Mesenchymal stem cell (in vitro differentiated cells and primary cell): ENCODE measurements around the gene FRMD4A.

ENCODE experiments used
- DNase-seq: peaks from one replicate; pipeline ENCODE4 v3.0.0-alpha.2; 2013
- H2AFZ ChIP-seq: one replicate; pipeline ENCODE4 v1.6.1; 2013; ENCODE audit warnings: low read depth, mild to moderate bottlenecking, control low read depth, inconsistent platforms, low read length, moderate library complexity
- H2AK5ac ChIP-seq: 2 replicates; pipeline ENCODE4 v1.6.1; 2013; ENCODE audit warnings: low read length, moderate library complexity, mild to moderate bottlenecking, inconsistent platforms; ENCODE audit not compliant: severe bottlenecking
- H2BK120ac ChIP-seq: one replicate; pipeline ENCODE4 v1.6.1; 2013; ENCODE audit warnings: low read depth, mild to moderate bottlenecking, inconsistent platforms, low read length, moderate library complexity
- H2BK12ac ChIP-seq, 2 experiments: one replicate each; pipeline ENCODE4 v1.6.1; 2013; ENCODE audit warnings: inconsistent platforms in 2 of 2, low read length in 2 of 2, mild to moderate bottlenecking in 2 of 2, moderate library complexity in 2 of 2, control low read depth in 1 of 2
- H2BK15ac ChIP-seq: one replicate; pipeline ENCODE4 v1.6.1; 2013; ENCODE audit warnings: mild to moderate bottlenecking, low read depth, inconsistent platforms; ENCODE audit not compliant: poor library complexity, severe bottlenecking
- H2BK5ac ChIP-seq: 2 replicates; pipeline ENCODE4 v1.6.1; 2013; ENCODE audit warnings: low read depth, mild to moderate bottlenecking, low read length, control low read depth, inconsistent platforms; ENCODE audit not compliant: poor library complexity, severe bottlenecking
- H3K14ac ChIP-seq, 2 experiments: one replicate each; pipeline ENCODE4 v1.6.1; 2013; ENCODE audit warnings: inconsistent platforms in 2 of 2, low read length in 2 of 2, control low read depth in 1 of 2, mild to moderate bottlenecking in 1 of 2, moderate library complexity in 1 of 2
- H3K18ac ChIP-seq, 2 experiments: one replicate each; pipeline ENCODE4 v1.6.1; 2013; ENCODE audit warnings: inconsistent platforms in 2 of 2, low read length in 2 of 2, control low read depth in 1 of 2, low read depth in 1 of 2, mild to moderate bottlenecking in 1 of 2
- H3K23ac ChIP-seq, 2 experiments: one replicate each; pipeline ENCODE4 v1.6.1; 2013; ENCODE audit warnings: inconsistent platforms in 2 of 2, low read length in 2 of 2, mild to moderate bottlenecking in 2 of 2, moderate library complexity in 2 of 2, control low read depth in 1 of 2
- H3K27ac ChIP-seq: 2 replicates; pipeline ENCODE4 v1.5.1; 2013; ENCODE audit warnings: mild to moderate bottlenecking, moderate library complexity, low read length, control low read depth, inconsistent platforms; ENCODE audit not compliant: poor library complexity, severe bottlenecking
- H3K27me3 ChIP-seq, 2 experiments: 2 replicates each; pipeline versions ENCODE4 v1.6.1 to v1.7.0; 2013; ENCODE audit warnings: low read length in 2 of 2, mild to moderate bottlenecking in 2 of 2, moderate library complexity in 2 of 2, control low read depth in 1 of 2, inconsistent platforms in 1 of 2; ENCODE audit not compliant: control insufficient read depth in 1 of 2, insufficient read depth in 1 of 2
- H3K36me3 ChIP-seq, 2 experiments: 2 replicates each; pipeline versions ENCODE4 v1.6.1 to v1.7.0; 2013; ENCODE audit warnings: low read length in 2 of 2, control low read depth in 1 of 2, inconsistent platforms in 1 of 2, low read depth in 1 of 2, mild to moderate bottlenecking in 1 of 2; ENCODE audit not compliant: insufficient read depth in 2 of 2, control insufficient read depth in 1 of 2
- H3K4ac ChIP-seq, 2 experiments: one replicate each; pipeline ENCODE4 v1.6.1; 2013; ENCODE audit warnings: inconsistent platforms in 2 of 2, low read length in 2 of 2, mild to moderate bottlenecking in 2 of 2, moderate library complexity in 2 of 2, control low read depth in 1 of 2, low read depth in 1 of 2
- H3K4me1 ChIP-seq: 2 replicates; pipeline ENCODE4 v1.6.1; 2013; ENCODE audit warnings: low read depth, low read length, control low read depth; ENCODE audit not compliant: control insufficient read depth, insufficient read depth
- H3K4me2 ChIP-seq: 2 replicates; pipeline ENCODE4 v1.6.1; 2013; ENCODE audit warnings: low read length, mild to moderate bottlenecking, inconsistent platforms; ENCODE audit not compliant: poor library complexity, severe bottlenecking
- H3K4me3 ChIP-seq, 2 experiments: 2 replicates each; pipeline versions ENCODE4 v1.5.1 to v1.7.0; 2013; ENCODE audit warnings: low read length in 2 of 2, mild to moderate bottlenecking in 2 of 2, control low read depth in 1 of 2, low read depth in 1 of 2; ENCODE audit not compliant: insufficient read depth in 1 of 2
- H3K79me1 ChIP-seq: replicated peaks from 2 replicates; pipeline ENCODE4 v1.6.1; 2013; ENCODE audit warnings: mild to moderate bottlenecking, control low read depth, low read length, inconsistent platforms; ENCODE audit not compliant: poor library complexity, severe bottlenecking
- H3K9ac ChIP-seq: 2 replicates; pipeline ENCODE4 v1.7.0; 2013; ENCODE audit warnings: mild to moderate bottlenecking, low read length, moderate library complexity
- H3K9me3 ChIP-seq: 2 replicates; pipeline ENCODE4 v1.7.0; 2013; ENCODE audit warnings: mild to moderate bottlenecking, low read length; ENCODE audit not compliant: control insufficient read depth
- H4K8ac ChIP-seq: one replicate; pipeline ENCODE4 v1.6.1; 2013; ENCODE audit warnings: inconsistent platforms, mild to moderate bottlenecking, low read length, moderate library complexity
- H4K91ac ChIP-seq: one replicate; pipeline ENCODE4 v1.6.1; 2013; ENCODE audit warnings: mild to moderate bottlenecking, low read length, inconsistent platforms
- WGBS: methylation state at CpG from one replicate; pipeline ENCODE4 v1.1.7; 2013; ENCODE audit warnings: mixed read lengths; 5-methylcytosine and 5-hydroxymethylcytosine counted together

Gene FRMD4A

GRCh38 chr10:13719425-13719824 lies 611.3 kb downstream of the FRMD4A start:
- Histone ChIP-seq H3K18ac (no peak overlapping the region), H2BK120ac (no peak overlapping the region), H3K4me1 (peaks cover 18% of the 10 kb centered on the region), H3K27ac (no peak overlapping the region), H3K14ac (no peak overlapping the region), H2BK15ac (no peak overlapping the region), H3K4me3 (no peak overlapping the region), H4K91ac (no peak overlapping the region), H3K4me2 (no peak overlapping the region), H2BK5ac (no peak overlapping the region), H4K8ac (no peak overlapping the region), H3K36me3 (no peaks in the 10 kb centered on the region), H3K23ac (no peak overlapping the region), H3K4ac (no peak overlapping the region), H3K9ac (no peak overlapping the region), H3K27me3 (no peaks in the 10 kb centered on the region), H3K9me3 (no peaks in the 10 kb centered on the region), H3K79me1 (no peaks in the 10 kb centered on the region), H2AFZ (no peak overlapping the region), H2AK5ac (peak overlapping the region; percentile 37), H2BK12ac (peak overlapping the region; percentile 1 to 21)
- no peak for DNase-seq
- 92% methylated on average over 5 of the region's 5 CpGs for WGBS

- peak overlapping the region in 1 of 2 experiments; percentile 75 for H3K4me3 ChIP-seq
- no peaks in the 10 kb centered on the region for H3K79me1 ChIP-seq
- H2AK5ac ChIP-seq: peak overlapping the region; percentile 54
- peak overlapping the region; percentile 90 for H3K27ac ChIP-seq
- no peak overlapping the region for H2BK5ac ChIP-seq
- H3K4me1 ChIP-seq: peaks cover 18% of the 10 kb centered on the region
- H3K9ac ChIP-seq: peak overlapping the region; percentile 80
- H3K14ac ChIP-seq: no peak overlapping the region
- H2BK120ac ChIP-seq: no peak overlapping the region
- 97% methylated on average over 4 of the region's 4 CpGs for WGBS
- DNase-seq: no peak
- no peak overlapping the region for H3K4ac ChIP-seq
- H3K36me3 ChIP-seq: no peaks in the 10 kb centered on the region
- no peak overlapping the region for H4K8ac ChIP-seq
- no peak overlapping the region for H4K91ac ChIP-seq
- H2BK15ac ChIP-seq: no peak overlapping the region
- H2AFZ ChIP-seq: no peak overlapping the region
- H2BK12ac ChIP-seq: peak overlapping the region in 1 of 2 experiments; percentile 1
- H3K9me3 ChIP-seq: no peaks in the 10 kb centered on the region
- H3K4me2 ChIP-seq: peak overlapping the region; percentile 50
- peak overlapping the region in 1 of 2 experiments; percentile 42 for H3K18ac ChIP-seq
- no peaks in the 10 kb centered on the region for H3K27me3 ChIP-seq
- H3K23ac ChIP-seq: no peak overlapping the region
Observed at GRCh38 chr10:13718820-13719219, 611.9 kb downstream of the FRMD4A start.

GRCh38 chr10:13717936-13718772 lies 612.6 kb downstream of the FRMD4A start:
- Histone ChIP-seq H2BK12ac (peak overlapping the region; percentile 9 to 37), H2BK5ac (peak overlapping the region; percentile 25), H3K9me3 (no peaks in the 10 kb centered on the region), H3K23ac (no peak overlapping the region), H3K14ac (no peak overlapping the region), H3K27ac (peak overlapping the region; percentile 90), H3K4ac (peak overlapping the region in 1 of 2 experiments; percentile 20), H2AFZ (no peak overlapping the region), H3K18ac (peak overlapping the region in 1 of 2 experiments; percentile 38), H4K91ac (no peak overlapping the region), H3K79me1 (no peaks in the 10 kb centered on the region), H2BK120ac (no peak overlapping the region), H3K4me1 (peaks cover 20% of the 10 kb centered on the region), H3K4me3 (peak overlapping the region in 1 of 2 experiments; percentile 75), H4K8ac (no peak overlapping the region), H2AK5ac (peak overlapping the region; percentile 54), H2BK15ac (no peak overlapping the region), H3K36me3 (no peaks in the 10 kb centered on the region), H3K9ac (peak overlapping the region; percentile 80), H3K4me2 (peak overlapping the region; percentile 50), H3K27me3 (no peaks in the 10 kb centered on the region)
- peak; percentile 77 for DNase-seq
- 73% methylated on average over 25 of the region's 26 CpGs for WGBS

- peak overlapping the region; percentile 76 for H3K27ac ChIP-seq
- H3K4ac ChIP-seq: no peak overlapping the region
- no peak overlapping the region for H4K8ac ChIP-seq
- no peak overlapping the region for H3K18ac ChIP-seq
- H2BK15ac ChIP-seq: no peak overlapping the region
- no peak overlapping the region for H2AFZ ChIP-seq
- H3K79me1 ChIP-seq: no peaks in the 10 kb centered on the region
- peak overlapping the region in 1 of 2 experiments; percentile 75 for H3K4me3 ChIP-seq
- no peaks in the 10 kb centered on the region for H3K9me3 ChIP-seq
- peak overlapping the region; percentile 37 for H3K4me2 ChIP-seq
- H2BK5ac ChIP-seq: no peak overlapping the region
- no peak overlapping the region for H2BK120ac ChIP-seq
- H3K9ac ChIP-seq: peak overlapping the region; percentile 80
- DNase-seq: no peak
- peak overlapping the region; percentile 18 for H2AK5ac ChIP-seq
- no peak overlapping the region for H2BK12ac ChIP-seq
- 100% methylated on average over 8 of the region's 8 CpGs for whole genome bisulfite sequencing
- H3K23ac ChIP-seq: no peak overlapping the region
- H3K27me3 ChIP-seq: no peaks in the 10 kb centered on the region
- H4K91ac ChIP-seq: no peak overlapping the region
- H3K36me3 ChIP-seq: no peaks in the 10 kb centered on the region
- H3K14ac ChIP-seq: no peak overlapping the region
- H3K4me1 ChIP-seq: peaks cover 23% of the 10 kb centered on the region
Observed at GRCh38 chr10:13717571-13717935, 613.2 kb downstream of the FRMD4A start.
